Omental fat pad (tissue), 4 donors: ENCODE measurements around the gene ARHGAP10. TPM values are rescaled to one million over a fixed set of nuclear protein-coding genes. Genes with fewer than 3 reads are reported as not detected.
"Not testable (repeated sequence)": the region's sequence is repeated elsewhere in the genome, so short reads cannot be mapped to it uniquely, and the experiment has no call there.

Experiments used
- ATAC-seq: fragments of 150-250 bp; one replicate; pipeline ENCODE4 v1.9.1; 2016; ENCODE audit warnings: mild to moderate bottlenecking, moderate library complexity; ENCODE audit not compliant: low FRiP score
- DNase-seq: peaks from one replicate; pipeline ENCODE4 v3.0.0-alpha.2; 2019; ENCODE audit warnings: low spot score
- CTCF ChIP-seq, 3 donors: fragments of 450-650 bp; IDR thresholded peaks; one replicate each; pipeline ENCODE4 v1.5.1; 2016 to 2017; ENCODE audit warnings: antibody characterized with exemption in 3 of 3, mild to moderate bottlenecking in 3 of 3, moderate library complexity in 2 of 3
- total RNA-seq, 4 donors: library from RNA; depleted of rRNA; stranded (reverse); fragments of >200 nt; gene quantifications; one replicate each; pipeline ENCODE4 v1.1.0, GENCODE V29; 2016

The ARHGAP10 gene
- total RNA-seq, 4 donors from 2014 or later, result 48.7 to 96.2 (median 57.0) TPM

- DNase-seq, result no peak
- no peak for TF ChIP-seq CTCF (IDR thresholded peaks at IDR 0.05)
- ATAC-seq, result no peak
Observed at GRCh38 chr4:147790412-147790811, 58.5 kb downstream of the ARHGAP10 start.

GRCh38 chr4:147791341-147791740, 59.5 kb downstream of the ARHGAP10 start:
- ATAC-seq, result no peak
- DNase-seq, result no peak
- TF ChIP-seq CTCF (IDR thresholded peaks at IDR 0.05), result no peak

- no peak for TF ChIP-seq CTCF (IDR thresholded peaks at IDR 0.05)
- ATAC-seq (no peak), DNase-seq (no peak)
Observed at GRCh38 chr4:147791865-147792264, 60.0 kb downstream of the ARHGAP10 start.

- DNase-seq, result no peak
- ATAC-seq, result no peak
- no peak for TF ChIP-seq CTCF (IDR thresholded peaks at IDR 0.05)
Observed at GRCh38 chr4:147793569-147794313, 61.9 kb downstream of the ARHGAP10 start.

GRCh38 chr4:147794314-147794680, 62.4 kb downstream of the ARHGAP10 start:
- no peak for TF ChIP-seq CTCF (IDR thresholded peaks at IDR 0.05)
- ATAC-seq, result no peak

GRCh38 chr4:147794787-147795413, 63.0 kb downstream of the ARHGAP10 start:
- ATAC-seq (no peak), DNase-seq (no peak)
- TF ChIP-seq CTCF (IDR thresholded peaks at IDR 0.05), result no peak

More at GRCh38 chr4:147794314-147794680, 62.4 kb downstream of the ARHGAP10 start:
- no peak for DNase-seq

GRCh38 chr4:147799057-147799456, 67.2 kb downstream of the ARHGAP10 start:
- ATAC-seq, DNase-seq: not testable (repeated sequence)
